HEK293 (cell line): ENCODE data around the gene RBM20.

Experiments
- CTCF ChIA-PET: fragments of 350-600 bp; formaldehyde crosslinking; extraction: SDS; loops from one replicate; lab custom pipeline; 2021; ENCODE audit warnings: antibody characterized with exemption; lab: Yijun Ruan, JAX
- POLR2A ChIA-PET: fragments of 300-600 bp; formaldehyde crosslinking; extraction: SDS; loops from one replicate; lab custom pipeline; 2020; ENCODE audit warnings: antibody characterized with exemption, inconsistent platforms; lab: Yijun Ruan, JAX
- H3K27ac ChIP-seq: fragments of 200-500 bp; sonication (Bioruptor generic); 2 replicates; pipeline ENCODE4 v1.5.1; 2014; ENCODE audit warnings: low read depth, low read length, control low read depth, inconsistent platforms; ENCODE audit errors: extremely low read depth
- H3K36me3 ChIP-seq, 2 experiments: fragments of 200-500 bp in 1 of 2; sonication (Bioruptor generic) in 1 of 2; 1 replicate in 1 of 2; 2 replicates in 1 of 2; pipeline ENCODE4 v1.5.1; 2014 to 2017; ENCODE audit warnings: inconsistent platforms in 2 of 2, low read length in 2 of 2; ENCODE audit not compliant: control insufficient read depth in 2 of 2, insufficient read depth in 1 of 2
- H3K4me1 ChIP-seq: fragments of 200-500 bp; sonication (Bioruptor generic); 2 replicates; pipeline ENCODE4 v1.5.1; 2014; ENCODE audit warnings: mild to moderate bottlenecking, low read length, inconsistent platforms; ENCODE audit not compliant: control insufficient read depth, insufficient read depth
- H3K4me3 ChIP-seq: 2 replicates; pipeline ENCODE4 v1.5.1; 2011; ENCODE audit warnings: low read depth, mild to moderate bottlenecking, control low read depth, low read length, moderate library complexity
- H3K9me3 ChIP-seq: fragments of 200-500 bp; sonication (Bioruptor generic); 2 replicates; pipeline ENCODE4 v1.5.1; 2014; ENCODE audit warnings: low read depth, low read length, inconsistent platforms; ENCODE audit not compliant: control insufficient read depth, insufficient read depth
- ELK4 ChIP-seq: IDR thresholded peaks from 2 replicates; pipeline ENCODE4 v1.6.1; 2011; ENCODE audit warnings: mild to moderate bottlenecking, low read depth, low read length, borderline replicate concordance
- RBAK ChIP-seq: fragments of 450-650 bp; formaldehyde crosslinking; IDR thresholded peaks from 2 replicates; pipeline ENCODE4 v1.5.1; 2016; ENCODE audit warnings: missing biosample characterization, missing genetic modification characterization
- WT1 ChIP-seq: fragments of 450-650 bp; formaldehyde crosslinking; IDR thresholded peaks from 2 replicates; pipeline ENCODE4 v1.5.1; 2016; ENCODE audit warnings: missing biosample characterization, missing genetic modification characterization
- ZBTB10 ChIP-seq: fragments of 450-650 bp; formaldehyde crosslinking; IDR thresholded peaks from 2 replicates; pipeline ENCODE4 v1.5.1; 2016; ENCODE audit warnings: missing biosample characterization, missing genetic modification characterization
- ZNF112 ChIP-seq: fragments of 450-650 bp; formaldehyde crosslinking; IDR thresholded peaks from 2 replicates; pipeline ENCODE4 v1.5.0; 2017; ENCODE audit warnings: missing biosample characterization, missing genetic modification characterization
- ZNF19 ChIP-seq: fragments of 450-650 bp; formaldehyde crosslinking; IDR thresholded peaks from 2 replicates; pipeline ENCODE4; 2016; ENCODE audit warnings: missing biosample characterization, missing genetic modification characterization, low read depth
- ZNF211 ChIP-seq: fragments of 450-650 bp; formaldehyde crosslinking; IDR thresholded peaks from 2 replicates; pipeline ENCODE4 v1.5.1; 2016; ENCODE audit warnings: low read depth, missing biosample characterization, missing genetic modification characterization
- ZNF24 ChIP-seq: fragments of 450-650 bp; formaldehyde crosslinking; IDR thresholded peaks from 2 replicates; pipeline ENCODE4 v1.5.1; 2016; ENCODE audit warnings: missing biosample characterization, missing genetic modification characterization
- ZNF324 ChIP-seq: fragments of 450-650 bp; formaldehyde crosslinking; IDR thresholded peaks from 2 replicates; pipeline ENCODE4 v1.5.1; 2016; ENCODE audit warnings: missing biosample characterization, missing genetic modification characterization
- ZNF416 ChIP-seq: fragments of 450-650 bp; formaldehyde crosslinking; IDR thresholded peaks from 2 replicates; pipeline ENCODE4 v1.5.1; 2016; ENCODE audit warnings: missing biosample characterization, missing genetic modification characterization
- ZNF501 ChIP-seq: fragments of 450-650 bp; formaldehyde crosslinking; IDR thresholded peaks from 2 replicates; pipeline ENCODE4 v1.5.1; 2016; ENCODE audit warnings: missing biosample characterization, missing genetic modification characterization
- ZNF555 ChIP-seq: fragments of 450-650 bp; formaldehyde crosslinking; conservative IDR thresholded peaks from 2 replicates; pipeline ENCODE4 v1.5.1; 2017; ENCODE audit warnings: missing biosample characterization, mild to moderate bottlenecking, missing genetic modification characterization, inconsistent platforms
- ZNF558 ChIP-seq: fragments of 450-650 bp; formaldehyde crosslinking; IDR thresholded peaks from 2 replicates; pipeline ENCODE4 v1.5.1; 2016; ENCODE audit warnings: missing biosample characterization, missing genetic modification characterization
- ZNF645 ChIP-seq: fragments of 450-650 bp; formaldehyde crosslinking; IDR thresholded peaks from 2 replicates; pipeline ENCODE4; 2016; ENCODE audit warnings: missing biosample characterization, missing genetic modification characterization
- ZNF660 ChIP-seq: fragments of 450-650 bp; IDR thresholded peaks from 2 replicates; pipeline ENCODE4 v1.5.1; 2018; ENCODE audit warnings: missing biosample characterization, mild to moderate bottlenecking, missing genetic modification characterization
- ZNF664 ChIP-seq: fragments of 450-650 bp; formaldehyde crosslinking; IDR thresholded peaks from 2 replicates; pipeline ENCODE4 v1.5.1; 2016; ENCODE audit warnings: missing biosample characterization, missing genetic modification characterization
- ZNF677 ChIP-seq: fragments of 450-650 bp; IDR thresholded peaks from 2 replicates; pipeline ENCODE4 v1.5.0; 2018; ENCODE audit warnings: missing biosample characterization, mild to moderate bottlenecking, missing genetic modification characterization, moderate library complexity
- ZNF792 ChIP-seq: fragments of 450-650 bp; formaldehyde crosslinking; IDR thresholded peaks from 2 replicates; pipeline ENCODE4 v1.5.1; 2016; ENCODE audit warnings: missing biosample characterization, missing genetic modification characterization
- ZSCAN16 ChIP-seq: fragments of 450-650 bp; formaldehyde crosslinking; IDR thresholded peaks from 2 replicates; pipeline ENCODE4 v1.5.1; 2016; ENCODE audit warnings: missing biosample characterization, missing genetic modification characterization
- TF ChIP-seq, protein P1 (sequence below): fragments of 450-650 bp; formaldehyde crosslinking; IDR thresholded peaks from 2 replicates; pipeline ENCODE4 v1.5.1; 2016; ENCODE audit warnings: missing biosample characterization, missing genetic modification characterization
- TF ChIP-seq, protein P2 (sequence below): fragments of 450-650 bp; formaldehyde crosslinking; conservative IDR thresholded peaks from 2 replicates; pipeline ENCODE4 v1.5.1; 2016; ENCODE audit warnings: low read depth, missing biosample characterization, missing genetic modification characterization

The RBM20 gene

DNA sequence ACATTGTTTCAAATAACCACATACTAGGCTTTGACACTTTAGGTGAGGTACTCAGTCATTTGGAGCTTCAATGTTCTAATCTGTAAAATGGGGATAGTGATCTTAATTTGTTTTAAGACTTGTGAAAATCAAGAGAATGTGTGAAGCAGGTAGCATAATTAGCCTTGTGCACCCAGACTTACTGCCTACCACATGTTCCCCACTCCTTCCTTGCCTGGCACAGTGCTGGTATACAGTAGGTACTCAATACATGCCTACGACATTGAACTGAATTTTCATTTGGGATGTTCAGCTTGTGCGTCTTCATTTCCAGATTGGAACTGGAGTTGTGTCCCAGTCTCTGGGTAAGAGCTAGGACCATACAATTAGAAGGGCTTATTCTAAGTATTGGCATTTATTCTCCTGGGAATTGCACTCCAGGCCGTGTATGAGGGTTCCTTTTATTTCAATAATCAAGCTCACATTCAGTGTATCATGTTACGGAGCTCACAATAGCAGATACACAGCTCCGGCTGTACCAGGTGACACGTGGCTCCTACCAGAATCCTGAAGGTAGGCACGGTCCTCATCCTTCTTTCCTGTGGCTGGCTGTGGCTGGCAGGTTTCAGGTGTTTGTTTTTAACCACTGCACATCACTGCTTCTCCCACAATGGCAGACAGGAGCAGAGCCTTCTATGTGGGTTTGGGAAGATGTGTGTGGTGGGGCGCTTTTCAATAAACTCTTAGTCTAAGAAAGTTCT is 118.1 kb downstream of the RBM20 start:
- POLR2A ChIA-PET = no interaction called here
- no peak overlapping the region for H3K4me3 ChIP-seq
- CTCF ChIA-PET = interaction anchor here (1.0 to 1.4 kb wide), 2 partner anchors 16 to 81 kb away, joined by 3 read pairs; no protein-coding TSS in a partner anchor
- peaks cover 2% of the 10 kb centered on the region; the same call in 1 of the 2 replicates for H3K4me1 ChIP-seq
- TF ChIP-seq ZNF664 (tag by site-specific recombination) (0 out of 2 replicates have a peak, but pooled peaks have one; percentile 19), ZNF555 (tag by site-specific recombination) (no peak), ZNF792 (tag by site-specific recombination) (peak; percentile 92)
- TF ChIP-seq, protein P1, sequence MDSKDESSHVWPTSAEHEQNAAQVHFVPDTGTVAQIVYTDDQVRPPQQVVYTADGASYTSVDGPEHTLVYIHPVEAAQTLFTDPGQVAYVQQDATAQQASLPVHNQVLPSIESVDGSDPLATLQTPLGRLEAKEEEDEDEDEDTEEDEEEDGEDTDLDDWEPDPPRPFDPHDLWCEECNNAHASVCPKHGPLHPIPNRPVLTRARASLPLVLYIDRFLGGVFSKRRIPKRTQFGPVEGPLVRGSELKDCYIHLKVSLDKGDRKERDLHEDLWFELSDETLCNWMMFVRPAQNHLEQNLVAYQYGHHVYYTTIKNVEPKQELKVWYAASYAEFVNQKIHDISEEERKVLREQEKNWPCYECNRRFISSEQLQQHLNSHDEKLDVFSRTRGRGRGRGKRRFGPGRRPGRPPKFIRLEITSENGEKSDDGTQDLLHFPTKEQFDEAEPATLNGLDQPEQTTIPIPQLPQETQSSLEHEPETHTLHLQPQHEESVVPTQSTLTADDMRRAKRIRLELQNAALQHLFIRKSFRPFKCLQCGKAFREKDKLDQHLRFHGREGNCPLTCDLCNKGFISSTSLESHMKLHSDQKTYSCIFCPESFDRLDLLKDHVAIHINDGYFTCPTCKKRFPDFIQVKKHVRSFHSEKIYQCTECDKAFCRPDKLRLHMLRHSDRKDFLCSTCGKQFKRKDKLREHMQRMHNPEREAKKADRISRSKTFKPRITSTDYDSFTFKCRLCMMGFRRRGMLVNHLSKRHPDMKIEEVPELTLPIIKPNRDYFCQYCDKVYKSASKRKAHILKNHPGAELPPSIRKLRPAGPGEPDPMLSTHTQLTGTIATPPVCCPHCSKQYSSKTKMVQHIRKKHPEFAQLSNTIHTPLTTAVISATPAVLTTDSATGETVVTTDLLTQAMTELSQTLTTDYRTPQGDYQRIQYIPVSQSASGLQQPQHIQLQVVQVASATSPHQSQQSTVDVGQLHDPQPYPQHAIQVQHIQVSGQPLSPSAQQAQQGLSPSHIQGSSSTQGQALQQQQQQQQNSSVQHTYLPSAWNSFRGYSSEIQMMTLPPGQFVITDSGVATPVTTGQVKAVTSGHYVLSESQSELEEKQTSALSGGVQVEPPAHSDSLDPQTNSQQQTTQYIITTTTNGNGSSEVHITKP (tag by site-specific recombination) = 0 out of 2 replicates have a peak, but pooled peaks have one; percentile 11
- no peaks in the 10 kb centered on the region for H3K9me3 ChIP-seq
- H3K36me3 ChIP-seq = no peaks in the 10 kb centered on the region
- H3K27ac ChIP-seq = no peak overlapping the region

GRCh38 chr10:110762849-110763211 is 118.7 kb downstream of the RBM20 start:
- no peak overlapping the region for H3K4me3 ChIP-seq
- peaks cover 2% of the 10 kb centered on the region; the same call in 1 of the 2 replicates for H3K4me1 ChIP-seq
- no peak overlapping the region for H3K27ac ChIP-seq
- ChIA-PET CTCF (interaction anchor here (1.4 kb wide), 1 partner anchor 16 kb away, joined by 3 read pairs; no protein-coding TSS in a partner anchor), POLR2A (no interaction called here)
- no peaks in the 10 kb centered on the region for H3K36me3 ChIP-seq
- TF ChIP-seq ZNF19 = no peak
- TF ChIP-seq ZNF211 = no peak
- no peak for TF ChIP-seq ZNF660
- no peak for TF ChIP-seq ZNF501 (tag by site-specific recombination)
- TF ChIP-seq, protein P2, sequence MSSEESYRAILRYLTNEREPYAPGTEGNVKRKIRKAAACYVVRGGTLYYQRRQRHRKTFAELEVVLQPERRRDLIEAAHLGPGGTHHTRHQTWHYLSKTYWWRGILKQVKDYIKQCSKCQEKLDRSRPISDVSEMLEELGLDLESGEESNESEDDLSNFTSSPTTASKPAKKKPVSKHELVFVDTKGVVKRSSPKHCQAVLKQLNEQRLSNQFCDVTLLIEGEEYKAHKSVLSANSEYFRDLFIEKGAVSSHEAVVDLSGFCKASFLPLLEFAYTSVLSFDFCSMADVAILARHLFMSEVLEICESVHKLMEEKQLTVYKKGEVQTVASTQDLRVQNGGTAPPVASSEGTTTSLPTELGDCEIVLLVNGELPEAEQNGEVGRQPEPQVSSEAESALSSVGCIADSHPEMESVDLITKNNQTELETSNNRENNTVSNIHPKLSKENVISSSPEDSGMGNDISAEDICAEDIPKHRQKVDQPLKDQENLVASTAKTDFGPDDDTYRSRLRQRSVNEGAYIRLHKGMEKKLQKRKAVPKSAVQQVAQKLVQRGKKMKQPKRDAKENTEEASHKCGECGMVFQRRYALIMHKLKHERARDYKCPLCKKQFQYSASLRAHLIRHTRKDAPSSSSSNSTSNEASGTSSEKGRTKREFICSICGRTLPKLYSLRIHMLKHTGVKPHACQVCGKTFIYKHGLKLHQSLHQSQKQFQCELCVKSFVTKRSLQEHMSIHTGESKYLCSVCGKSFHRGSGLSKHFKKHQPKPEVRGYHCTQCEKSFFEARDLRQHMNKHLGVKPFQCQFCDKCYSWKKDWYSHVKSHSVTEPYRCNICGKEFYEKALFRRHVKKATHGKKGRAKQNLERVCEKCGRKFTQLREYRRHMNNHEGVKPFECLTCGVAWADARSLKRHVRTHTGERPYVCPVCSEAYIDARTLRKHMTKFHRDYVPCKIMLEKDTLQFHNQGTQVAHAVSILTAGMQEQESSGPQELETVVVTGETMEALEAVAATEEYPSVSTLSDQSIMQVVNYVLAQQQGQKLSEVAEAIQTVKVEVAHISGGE (tag by site-specific recombination) = no peak
- no peak for TF ChIP-seq WT1
- no peak for TF ChIP-seq RBAK (tag by site-specific recombination)
- TF ChIP-seq ZBTB10 (tag by site-specific recombination) = no peak
- TF ChIP-seq ZNF645 (tag by site-specific recombination) = no peak
- no peak for TF ChIP-seq ELK4
- TF ChIP-seq ZNF677 (tag by site-specific recombination) = no peak
- TF ChIP-seq ZNF324 (tag by site-specific recombination) = no peak
- no peak for TF ChIP-seq ZNF24 (tag by site-specific recombination)
- TF ChIP-seq ZNF558 (tag by site-specific recombination) = no peak
- no peak for TF ChIP-seq ZNF416
- TF ChIP-seq ZNF112 (tag by site-specific recombination) = no peak
- no peak for TF ChIP-seq ZSCAN16 (tag by site-specific recombination)
- H3K9me3 ChIP-seq = no peaks in the 10 kb centered on the region
